ENCODE data around the gene CNGA1.

Gene CNGA1

GRCh38 chr4:47954245-47954644 lies 62.2 kb downstream of the CNGA1 start:
- Histone ChIP-seq H3K4me1 (ENCODE audit: insufficient read depth, low read length, poor library complexity, severe bottlenecking) (no peaks in the 10 kb centered on the region), H3K9me2 (replicated peaks; ENCODE audit: low read depth, low read length) (no peaks in the 10 kb centered on the region), H2AFZ (ENCODE audit: low read length) (no peak overlapping the region), H3K79me2 (ENCODE audit: insufficient read depth, low read length) (no peaks in the 10 kb centered on the region), H3K9ac (ENCODE audit: low read depth, low read length, poor library complexity, severe bottlenecking) (no peak overlapping the region), H3K4me3 (ENCODE audit: low read length, poor library complexity, severe bottlenecking) (no peak overlapping the region), H4K20me1 (ENCODE audit: insufficient read depth, low read length, poor library complexity, severe bottlenecking) (no peaks in the 10 kb centered on the region), H3F3A (ENCODE audit: low read depth) (no peaks in the 10 kb centered on the region), H3K27me3 (ENCODE audit: insufficient read depth, low read length, poor library complexity, severe bottlenecking) (no peaks in the 10 kb centered on the region), H3K36me3 (ENCODE audit: insufficient read depth, low read length) (no peaks in the 10 kb centered on the region), H3K9me3 (ENCODE audit: insufficient read depth, low read depth, low read length) (no peaks in the 10 kb centered on the region), H3K4me2 (ENCODE audit: low read depth, low read length, poor library complexity, severe bottlenecking) (no peak overlapping the region)
- TF ChIP-seq EZH2phosphoT487 (IDR thresholded peaks at IDR 0.05; ENCODE audit: borderline replicate concordance) = no peak
- no peak for TF ChIP-seq CTCF (conservative IDR thresholded peaks at IDR 0.05; ENCODE audit: low read length)

- Histone ChIP-seq H3K27me3 (ENCODE audit: insufficient read depth, low read length, poor library complexity, severe bottlenecking) (no peaks in the 10 kb centered on the region), H3K4me2 (ENCODE audit: low read depth, low read length, poor library complexity, severe bottlenecking) (no peak overlapping the region), H2AFZ (ENCODE audit: low read length) (no peak overlapping the region), H3F3A (ENCODE audit: low read depth) (no peaks in the 10 kb centered on the region), H3K9me2 (replicated peaks; ENCODE audit: low read depth, low read length) (no peaks in the 10 kb centered on the region), H3K4me3 (ENCODE audit: low read length, poor library complexity, severe bottlenecking) (no peak overlapping the region), H4K20me1 (ENCODE audit: insufficient read depth, low read length, poor library complexity, severe bottlenecking) (no peaks in the 10 kb centered on the region), H3K9ac (ENCODE audit: low read depth, low read length, poor library complexity, severe bottlenecking) (no peak overlapping the region), H3K79me2 (ENCODE audit: insufficient read depth, low read length) (no peaks in the 10 kb centered on the region), H3K4me1 (ENCODE audit: insufficient read depth, low read length, poor library complexity, severe bottlenecking) (no peaks in the 10 kb centered on the region), H3K36me3 (ENCODE audit: insufficient read depth, low read length) (no peaks in the 10 kb centered on the region), H3K9me3 (ENCODE audit: insufficient read depth, low read depth, low read length) (no peaks in the 10 kb centered on the region)
- TF ChIP-seq CTCF (conservative IDR thresholded peaks at IDR 0.05; ENCODE audit: low read length) (peak; percentile 36; the same call in 1 of the 2 replicates), EZH2phosphoT487 (IDR thresholded peaks at IDR 0.05; ENCODE audit: borderline replicate concordance) (no peak)
These were observed 70.4 kb downstream of the CNGA1 start for GRCh38 chr4:47945930-47946726.

- Histone ChIP-seq H3K79me2 (ENCODE audit: insufficient read depth, low read length) (no peaks in the 10 kb centered on the region), H3K4me2 (ENCODE audit: low read depth, low read length, poor library complexity, severe bottlenecking) (no peak overlapping the region), H3K9me3 (ENCODE audit: insufficient read depth, low read depth, low read length) (no peaks in the 10 kb centered on the region), H3K4me1 (ENCODE audit: insufficient read depth, low read length, poor library complexity, severe bottlenecking) (no peaks in the 10 kb centered on the region), H4K20me1 (ENCODE audit: insufficient read depth, low read length, poor library complexity, severe bottlenecking) (no peaks in the 10 kb centered on the region), H3K27me3 (ENCODE audit: insufficient read depth, low read length, poor library complexity, severe bottlenecking) (no peaks in the 10 kb centered on the region), H3K9ac (ENCODE audit: low read depth, low read length, poor library complexity, severe bottlenecking) (no peak overlapping the region), H3K36me3 (ENCODE audit: insufficient read depth, low read length) (no peaks in the 10 kb centered on the region), H3K4me3 (ENCODE audit: low read length, poor library complexity, severe bottlenecking) (no peak overlapping the region), H3K9me2 (replicated peaks; ENCODE audit: low read depth, low read length) (no peaks in the 10 kb centered on the region), H2AFZ (ENCODE audit: low read length) (no peak overlapping the region), H3F3A (ENCODE audit: low read depth) (no peaks in the 10 kb centered on the region)
- TF ChIP-seq CTCF (conservative IDR thresholded peaks at IDR 0.05; ENCODE audit: low read length) (no peak), EZH2phosphoT487 (IDR thresholded peaks at IDR 0.05; ENCODE audit: borderline replicate concordance) (no peak)
These were observed 74.2 kb downstream of the CNGA1 start for GRCh38 chr4:47942081-47942819.

Measured in Loucy (cell line).